GM19023 (cell line): ENCODE results near the gene PLEKHM2.

Source experiments
- ATAC-seq: cut with Tn5 transposase; IDR thresholded peaks from one replicate; pipeline ENCODE4 v1.9.1; 2021; ENCODE audit warnings: mild to moderate bottlenecking, moderate library complexity; ENCODE audit not compliant: unreplicated experiment

PLEKHM2 gene

GRCh38 chr1:15757016-15757543, 73.0 kb downstream of the PLEKHM2 start:
- no peak for ATAC-seq

GRCh38 chr1:15757575-15758342, 73.6 kb downstream of the PLEKHM2 start:
- no peak for ATAC-seq

GRCh38 chr1:15758343-15758931, 74.3 kb downstream of the PLEKHM2 start, which contains the start of gene FBLIM1:
TSS of gene FBLIM1 (plus strand) at chr1:15758795. CDS start at chr1:15764984, 6,189 bp downstream.
- no peak for ATAC-seq

- ATAC-seq: no peak
These were observed 75.0 kb downstream of the PLEKHM2 start for GRCh38 chr1:15758953-15759661.

GRCh38 chr1:15760520-15761211, 76.5 kb downstream of the PLEKHM2 start:
- ATAC-seq: no peak

- ATAC-seq: no peak
These were observed 77.4 kb downstream of the PLEKHM2 start for GRCh38 chr1:15761366-15762128.

- no peak for ATAC-seq
These were observed 78.4 kb downstream of the PLEKHM2 start for GRCh38 chr1:15762546-15762945.

- ATAC-seq: no peak
These were observed 80.2 kb downstream of the PLEKHM2 start for GRCh38 chr1:15764269-15764764.

- no peak for ATAC-seq
These were observed 80.8 kb downstream of the PLEKHM2 start for GRCh38 chr1:15764890-15765289.

- ATAC-seq: no peak
These were observed 81.5 kb downstream of the PLEKHM2 start for GRCh38 chr1:15765495-15766194.

- ATAC-seq: no peak
These were observed 83.8 kb downstream of the PLEKHM2 start for GRCh38 chr1:15767941-15768340.

- no peak for ATAC-seq
These were observed 84.3 kb downstream of the PLEKHM2 start for GRCh38 chr1:15768388-15768787.

- ATAC-seq: no peak
These were observed 86.3 kb downstream of the PLEKHM2 start for GRCh38 chr1:15770313-15770962.

GRCh38 chr1:15771836-15772515, 87.9 kb downstream of the PLEKHM2 start:
- ATAC-seq: no peak

- ATAC-seq: no peak
These were observed 91.6 kb downstream of the PLEKHM2 start for GRCh38 chr1:15775706-15776105.

GRCh38 chr1:15777909-15778707, 94.0 kb downstream of the PLEKHM2 start:
- ATAC-seq: no peak
